Central memory CD8-positive, alpha-beta T cell (primary cell): ENCODE results near the gene MVD.
A peak's percentile ranks its signal among the peaks of the same experiment; 100 is the strongest.

Experiments used
- ATAC-seq: fragments of 150-1000 bp; cut with Tn5 transposase; replicated peaks from 2 replicates; pipeline ENCODE4 v1.10.0; 2022; ENCODE audit warnings: mild to moderate bottlenecking, moderate FRiP score, moderate number of reproducible peaks; ENCODE audit not compliant: poor library complexity, severe bottlenecking; ENCODE audit errors: extremely low read depth
- DNase-seq, 2 donors: peaks; one replicate each; pipeline ENCODE4 v3.0.0; 2021; ENCODE audit warnings: low spot score in 2 of 2
- H3K27ac Mint-ChIP-seq: one replicate; pipeline ENCODE4 v1.8.0; 2022; ENCODE audit warnings: low read depth, mild to moderate bottlenecking, moderate library complexity, mixed read lengths
- H3K27me3 Mint-ChIP-seq: one replicate; pipeline ENCODE4 v1.8.0; 2022; ENCODE audit warnings: mixed read lengths
- H3K36me3 Mint-ChIP-seq: one replicate; pipeline ENCODE4 v1.8.0; 2022; ENCODE audit warnings: mild to moderate bottlenecking, moderate library complexity, mixed read lengths; ENCODE audit not compliant: insufficient read depth
- H3K4me1 Mint-ChIP-seq: one replicate; pipeline ENCODE4 v1.8.0; 2022; ENCODE audit warnings: mixed read lengths
- H3K4me3 Mint-ChIP-seq: one replicate; pipeline ENCODE4 v1.8.0; 2022; ENCODE audit warnings: mild to moderate bottlenecking, moderate library complexity, mixed read lengths
- H3K9me3 Mint-ChIP-seq: one replicate; pipeline ENCODE4 v1.8.0; 2022; ENCODE audit warnings: mixed read lengths

Gene MVD

DNA sequence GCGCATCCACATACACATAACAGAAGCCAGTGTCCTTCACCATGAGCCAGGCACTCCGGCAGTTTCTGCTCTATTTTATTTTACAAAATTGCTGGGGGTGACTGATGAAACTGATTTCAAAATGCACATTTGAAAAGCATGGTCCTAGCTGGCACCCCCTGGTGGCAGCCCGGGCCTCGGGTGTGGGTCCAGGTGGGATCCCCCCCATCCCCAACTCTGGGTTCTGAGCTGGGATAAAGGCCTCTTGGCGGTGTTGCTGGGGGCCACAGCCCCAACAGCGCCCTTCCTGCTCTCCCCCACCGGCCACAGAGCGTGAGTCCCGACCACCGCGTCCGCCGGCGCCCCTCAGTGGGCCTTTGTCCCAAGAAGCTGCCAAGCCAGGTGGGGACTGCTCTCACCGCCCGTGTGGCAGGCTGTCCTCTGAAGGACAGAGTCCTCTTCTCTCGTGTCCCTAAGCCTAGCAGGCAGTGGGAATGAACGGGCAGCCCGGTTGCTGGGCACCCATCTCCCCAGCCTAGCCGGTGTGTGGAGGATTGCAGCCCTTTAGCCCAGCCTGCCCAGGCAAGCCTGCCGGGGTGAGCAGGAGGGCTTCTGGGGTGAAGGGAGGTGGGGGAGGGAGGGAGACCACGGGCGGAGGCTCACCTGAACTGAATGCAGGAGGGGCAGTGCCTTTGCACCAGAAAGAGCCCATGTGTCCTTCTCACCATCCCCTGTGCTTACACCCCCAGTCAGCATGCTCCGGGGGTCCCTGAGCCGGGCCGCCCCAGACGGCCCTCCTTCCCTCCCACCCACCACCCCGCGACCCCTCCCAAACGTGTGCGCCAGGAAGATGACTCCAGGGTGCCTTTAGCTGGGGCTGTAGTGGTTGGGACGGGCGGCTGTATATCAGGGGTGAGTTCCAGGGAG lies 22.5 kb upstream of the MVD start:
- Mint-ChIP-seq H3K36me3 (peaks cover 14% of the 10 kb centered on the region), H3K27ac (no peak overlapping the region), H3K27me3 (no peaks in the 10 kb centered on the region), H3K4me1 (peaks cover 15% of the 10 kb centered on the region), H3K9me3 (no peaks in the 10 kb centered on the region), H3K4me3 (peak overlapping the region; percentile 78)
- no peak for DNase-seq
- peak; percentile 17 for ATAC-seq

- H3K4me1 Mint-ChIP-seq, result peaks cover 13% of the 10 kb centered on the region
Measured at GRCh38 chr16:88684569-88685155, 21.8 kb upstream of the MVD start.

GRCh38 chr16:88681709-88682451 lies 19.0 kb upstream of the MVD start:
- Mint-ChIP-seq H3K4me3 (peak overlapping the region; percentile 42), H3K27ac (peak overlapping the region; percentile 83), H3K9me3 (no peaks in the 10 kb centered on the region), H3K27me3 (no peaks in the 10 kb centered on the region), H3K36me3 (peaks cover 13% of the 10 kb centered on the region), H3K4me1 (peaks cover 13% of the 10 kb centered on the region)
- no peak for DNase-seq
- ATAC-seq, result peak; percentile 56

More at GRCh38 chr16:88684569-88685155, 21.8 kb upstream of the MVD start:
- ATAC-seq (no peak), DNase-seq (no peak)
- Mint-ChIP-seq H3K36me3 (peaks cover 15% of the 10 kb centered on the region), H3K27me3 (no peaks in the 10 kb centered on the region), H3K9me3 (no peaks in the 10 kb centered on the region), H3K4me3 (peak overlapping the region; percentile 78), H3K27ac (no peak overlapping the region)

DNA sequence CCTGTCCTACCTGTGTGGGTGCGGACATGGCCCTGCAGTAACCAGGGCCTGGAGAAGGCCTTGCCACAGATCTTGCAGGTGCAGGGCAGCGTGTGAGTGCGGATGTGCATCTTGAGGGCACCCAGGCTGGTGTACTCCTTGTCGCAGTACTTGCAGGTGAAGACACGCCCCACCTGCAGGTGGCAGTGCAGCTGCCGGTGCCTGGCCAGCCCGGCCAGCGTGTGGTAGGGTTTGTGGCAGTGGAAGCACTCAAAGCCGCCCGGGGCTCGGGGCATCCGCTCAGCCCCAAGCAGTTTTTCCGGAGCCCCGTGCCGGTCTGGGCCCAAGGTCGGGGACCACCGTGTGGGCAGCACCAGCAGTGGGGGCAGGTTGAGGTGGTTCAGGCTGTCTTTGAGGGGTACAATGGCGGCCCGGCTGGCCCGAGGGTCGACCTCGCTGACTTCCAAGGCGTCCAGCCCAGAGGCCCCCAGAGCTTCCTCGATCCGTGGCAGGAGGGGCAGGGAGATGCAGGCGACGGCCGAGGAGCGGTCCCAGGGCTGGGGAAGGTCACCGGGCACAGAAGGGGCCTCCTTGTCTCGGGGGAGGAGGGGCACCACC lies 18.3 kb upstream of the MVD start:
- peak overlapping the region; percentile 42 for H3K4me3 Mint-ChIP-seq
- H3K4me1 Mint-ChIP-seq, result peaks cover 13% of the 10 kb centered on the region
- no peak for DNase-seq
- H3K27ac Mint-ChIP-seq, result peak overlapping the region; percentile 83
- ATAC-seq, result no peak
- H3K9me3 Mint-ChIP-seq, result no peaks in the 10 kb centered on the region
- H3K27me3 Mint-ChIP-seq, result no peaks in the 10 kb centered on the region
- peaks cover 13% of the 10 kb centered on the region for H3K36me3 Mint-ChIP-seq

DNA sequence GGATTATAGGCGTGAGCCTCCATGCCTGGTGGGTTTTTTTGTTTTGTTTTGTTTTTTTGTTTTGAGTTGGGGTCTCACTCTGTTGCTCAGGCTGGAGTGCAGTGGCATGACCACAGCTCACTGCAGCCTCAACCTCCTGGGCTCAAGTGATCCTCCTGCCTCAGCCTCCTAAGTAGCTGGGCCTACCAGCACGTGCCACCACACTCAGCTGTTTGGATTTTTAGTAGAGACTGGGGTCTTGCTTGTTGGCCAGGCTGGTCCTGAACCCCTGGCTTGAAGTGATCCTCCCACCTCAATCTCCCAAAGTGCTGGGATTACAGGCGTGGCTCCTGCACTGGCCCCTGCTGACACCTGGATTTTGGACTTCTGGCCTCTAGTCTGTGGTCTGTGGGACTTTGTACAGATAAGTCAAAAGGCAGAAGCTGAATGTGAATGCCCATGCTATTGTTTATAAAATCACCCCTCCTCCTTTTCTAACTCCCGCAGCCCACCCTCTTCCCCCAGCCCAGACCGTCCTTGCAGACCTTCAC lies 17.7 kb upstream of the MVD start:
- no peak overlapping the region for H3K4me3 Mint-ChIP-seq
- H3K27ac Mint-ChIP-seq, result no peak overlapping the region
- H3K36me3 Mint-ChIP-seq, result peaks cover 13% of the 10 kb centered on the region
- H3K4me1 Mint-ChIP-seq, result peaks cover 13% of the 10 kb centered on the region
- no peaks in the 10 kb centered on the region for H3K9me3 Mint-ChIP-seq
- no peaks in the 10 kb centered on the region for H3K27me3 Mint-ChIP-seq
- no peak for ATAC-seq
- no peak for DNase-seq

DNA sequence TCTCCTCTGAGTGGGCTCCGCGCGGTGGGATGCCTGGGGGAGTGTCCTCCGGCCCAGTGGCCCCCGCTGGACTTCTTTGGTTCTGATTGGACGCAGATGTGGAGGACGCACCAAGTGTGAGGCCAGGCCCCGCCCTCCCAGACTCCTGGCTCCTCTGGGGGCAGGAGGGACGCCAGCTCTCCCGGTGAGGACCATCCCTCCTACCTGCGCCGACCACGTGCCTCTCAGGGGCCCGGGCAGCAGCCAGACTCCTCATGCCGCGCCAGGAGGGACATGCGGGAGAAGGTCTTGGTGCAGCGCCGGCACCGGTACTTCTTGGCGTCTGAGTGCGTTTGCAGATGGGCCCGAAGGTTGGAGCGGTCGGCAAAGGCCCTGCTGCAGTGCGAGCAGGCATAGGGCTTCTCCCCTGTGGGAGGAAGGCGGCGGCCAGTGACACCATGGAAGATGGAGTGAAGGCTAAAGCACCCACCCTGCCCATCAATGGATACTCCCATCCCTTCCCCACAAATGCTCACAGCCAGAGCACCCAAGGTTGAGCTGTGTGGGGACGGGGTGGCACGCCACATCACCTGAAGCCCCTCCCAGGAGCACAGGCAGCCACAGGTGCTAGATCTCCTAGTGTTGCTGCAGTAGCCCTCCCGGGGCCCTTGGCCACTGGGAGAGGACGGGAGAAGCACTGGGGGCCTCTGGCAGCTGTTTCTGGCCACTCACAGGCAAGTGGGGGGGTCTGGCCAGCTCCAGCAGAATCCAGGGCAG lies 15.5 kb upstream of the MVD start:
- H3K36me3 Mint-ChIP-seq, result peaks cover 9% of the 10 kb centered on the region
- ATAC-seq (no peak), DNase-seq (no peak)
- H3K27me3 Mint-ChIP-seq, result no peaks in the 10 kb centered on the region
- no peak overlapping the region for H3K27ac Mint-ChIP-seq
- no peaks in the 10 kb centered on the region for H3K9me3 Mint-ChIP-seq
- no peak overlapping the region for H3K4me3 Mint-ChIP-seq
- peaks cover 13% of the 10 kb centered on the region for H3K4me1 Mint-ChIP-seq

DNA sequence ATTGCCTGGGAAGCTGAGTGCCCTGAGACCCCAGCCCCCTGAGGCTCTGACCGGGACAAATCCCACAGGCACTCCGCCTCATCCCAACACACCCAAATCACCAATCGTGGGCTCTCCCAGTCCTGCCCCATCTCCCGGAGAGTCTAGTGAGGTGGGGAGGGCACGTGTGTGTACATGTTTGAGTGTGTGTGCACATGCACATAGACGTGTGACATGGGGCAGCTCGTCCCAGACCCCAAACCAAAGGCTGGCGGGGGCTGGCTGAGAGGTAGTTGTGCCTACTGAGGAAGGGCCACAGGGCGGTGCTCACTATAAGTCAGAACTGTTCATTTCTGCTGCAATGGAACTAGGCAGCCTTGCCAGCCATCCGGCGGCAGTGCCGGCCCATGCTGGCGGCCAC lies 14.8 kb upstream of the MVD start:
- no peak for DNase-seq
- ATAC-seq, result no peak
- Mint-ChIP-seq H3K27ac (no peak overlapping the region), H3K36me3 (peaks cover 9% of the 10 kb centered on the region), H3K4me1 (peaks cover 13% of the 10 kb centered on the region), H3K4me3 (no peak overlapping the region), H3K27me3 (no peaks in the 10 kb centered on the region), H3K9me3 (no peaks in the 10 kb centered on the region)

GRCh38 chr16:88676502-88677242 lies 13.8 kb upstream of the MVD start:
- H3K27ac Mint-ChIP-seq, result no peak overlapping the region
- no peaks in the 10 kb centered on the region for H3K9me3 Mint-ChIP-seq
- peaks cover 8% of the 10 kb centered on the region for H3K36me3 Mint-ChIP-seq
- H3K4me3 Mint-ChIP-seq, result no peak overlapping the region
- DNase-seq, result no peak
- H3K27me3 Mint-ChIP-seq, result no peaks in the 10 kb centered on the region
- ATAC-seq, result no peak
- peaks cover 3% of the 10 kb centered on the region for H3K4me1 Mint-ChIP-seq

DNA sequence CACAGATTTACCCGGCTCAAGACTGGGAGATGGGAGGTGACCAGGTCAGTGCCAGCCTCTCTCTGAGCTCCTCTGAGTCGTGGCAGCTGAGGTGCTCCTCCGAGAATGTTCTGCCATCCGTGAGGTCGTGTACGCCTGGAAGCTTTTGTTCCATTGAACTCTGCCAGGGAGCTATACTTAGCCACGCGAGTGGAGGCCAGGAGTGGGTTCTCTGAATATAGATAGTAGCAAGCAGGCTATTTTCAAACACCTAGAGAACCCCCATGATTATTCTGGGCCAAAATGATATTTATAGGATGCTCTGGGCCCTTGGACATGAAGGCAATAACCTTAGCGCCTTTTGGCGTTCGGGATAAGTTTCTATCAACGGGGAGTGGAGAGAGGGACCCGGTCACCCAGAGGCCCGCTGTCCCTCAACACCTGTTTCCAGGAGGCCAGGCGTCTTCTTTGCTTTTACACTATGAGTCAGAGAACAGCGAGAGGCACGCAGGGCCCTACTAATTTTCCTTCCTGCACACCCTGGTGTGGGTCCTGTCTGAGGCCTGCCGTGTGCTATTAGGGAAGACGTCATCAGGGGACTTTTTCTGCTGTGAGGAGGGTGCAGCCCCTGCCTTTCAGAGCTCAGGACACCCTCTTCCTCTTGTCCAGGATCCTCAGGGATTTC lies 11.0 kb upstream of the MVD start:
- Mint-ChIP-seq H3K4me3 (no peak overlapping the region), H3K36me3 (no peaks in the 10 kb centered on the region), H3K27ac (no peak overlapping the region), H3K9me3 (no peaks in the 10 kb centered on the region), H3K4me1 (no peaks in the 10 kb centered on the region), H3K27me3 (no peaks in the 10 kb centered on the region)
- DNase-seq (no peak), ATAC-seq (no peak)

DNA sequence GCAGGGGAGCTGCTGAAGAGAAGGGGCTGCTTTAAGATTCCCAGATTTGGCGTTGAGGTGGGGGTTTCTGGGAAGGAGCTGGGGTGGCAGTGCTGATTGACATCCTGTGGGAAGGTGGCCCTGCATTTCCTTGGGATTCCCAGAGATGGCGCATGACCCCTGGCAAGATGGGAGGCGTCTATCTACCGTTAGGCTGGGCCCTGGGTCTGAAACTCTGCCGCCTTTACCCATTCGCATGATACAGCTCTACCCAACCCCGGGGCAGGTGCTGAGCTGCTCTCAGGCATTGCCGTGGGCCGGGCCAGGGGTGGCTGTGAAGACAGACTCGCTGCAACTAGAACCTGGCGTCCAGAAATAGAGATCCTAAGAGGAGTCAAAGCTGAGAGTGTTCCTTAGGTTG lies 9.9 kb upstream of the MVD start:
- H3K4me1 Mint-ChIP-seq, result no peaks in the 10 kb centered on the region
- H3K27ac Mint-ChIP-seq, result no peak overlapping the region
- no peaks in the 10 kb centered on the region for H3K9me3 Mint-ChIP-seq
- no peak for DNase-seq
- no peak overlapping the region for H3K4me3 Mint-ChIP-seq
- H3K36me3 Mint-ChIP-seq, result peaks cover 1% of the 10 kb centered on the region
- no peaks in the 10 kb centered on the region for H3K27me3 Mint-ChIP-seq
- ATAC-seq, result no peak

- Mint-ChIP-seq H3K4me3 (no peak overlapping the region), H3K27me3 (no peaks in the 10 kb centered on the region), H3K27ac (no peak overlapping the region), H3K9me3 (no peaks in the 10 kb centered on the region), H3K4me1 (no peaks in the 10 kb centered on the region), H3K36me3 (peaks cover 4% of the 10 kb centered on the region)
- DNase-seq (no peak), ATAC-seq (no peak)
Measured at GRCh38 chr16:88671806-88672205, 8.9 kb upstream of the MVD start.
